Astrocyte (in vitro differentiated cells and primary cell): ENCODE results near the gene C10orf105. TPM values are rescaled to one million over a fixed set of nuclear protein-coding genes. Genes with fewer than 3 reads are reported as not detected.

ENCODE experiments used
- DNase-seq: peaks from one replicate; pipeline ENCODE4 v3.0.0-alpha.2; 2010; ENCODE audit warnings: low read depth
- FAIRE-seq: peaks from 2 replicates; lab custom pipeline; 2011; peaks lifted over from hg19 to GRCh38; lab: Jason Lieb, UNC
- H2AFZ ChIP-seq: 2 replicates; pipeline ENCODE4 v1.6.0; 2012; ENCODE audit warnings: low read depth, low read length, inconsistent platforms
- H3K27ac ChIP-seq: 2 replicates; pipeline ENCODE4 v1.5.1; 2011; ENCODE audit warnings: low read depth, low read length, inconsistent platforms
- H3K27me3 ChIP-seq: 2 replicates; pipeline ENCODE4 v1.6.0; 2011; ENCODE audit warnings: low read length, inconsistent platforms; ENCODE audit not compliant: insufficient read depth
- H3K36me3 ChIP-seq: 2 replicates; pipeline ENCODE4 v1.5.1; 2011; ENCODE audit warnings: low read length, inconsistent platforms; ENCODE audit not compliant: insufficient read depth
- H3K4me1 ChIP-seq: 2 replicates; pipeline ENCODE4 v1.5.1; 2011; ENCODE audit warnings: low read length, inconsistent platforms; ENCODE audit not compliant: insufficient read depth
- H3K4me2 ChIP-seq: 2 replicates; pipeline ENCODE4 v1.6.0; 2012; ENCODE audit warnings: low read length, inconsistent platforms
- H3K4me3 ChIP-seq: 2 replicates; pipeline ENCODE4 v1.5.1; 2011; ENCODE audit warnings: low read depth, mild to moderate bottlenecking, low read length, inconsistent platforms; ENCODE audit not compliant: insufficient read depth
- H3K79me2 ChIP-seq: 2 replicates; pipeline ENCODE4 v1.6.0; 2012; ENCODE audit warnings: mild to moderate bottlenecking, low read length, inconsistent platforms; ENCODE audit not compliant: insufficient read depth
- H3K9ac ChIP-seq: 2 replicates; pipeline ENCODE4 v1.6.0; 2012; ENCODE audit warnings: mild to moderate bottlenecking, low read length, inconsistent platforms
- H3K9me3 ChIP-seq: 2 replicates; pipeline ENCODE4 v1.5.1; 2012; ENCODE audit warnings: low read depth, mild to moderate bottlenecking, low read length, inconsistent platforms; ENCODE audit not compliant: insufficient read depth
- H4K20me1 ChIP-seq: 2 replicates; pipeline ENCODE4 v1.6.0; 2012; ENCODE audit warnings: low read length, inconsistent platforms; ENCODE audit not compliant: insufficient read depth
- H3K27ac Mint-ChIP-seq: one replicate; pipeline ENCODE4 v1.8.0; 2021; ENCODE audit warnings: mild to moderate bottlenecking, mixed read lengths; ENCODE audit not compliant: unreplicated experiment
- H3K27me3 Mint-ChIP-seq: one replicate; pipeline ENCODE4 v1.8.0; 2021; ENCODE audit warnings: low read depth, mixed read lengths; ENCODE audit not compliant: unreplicated experiment
- H3K36me3 Mint-ChIP-seq: one replicate; pipeline ENCODE4 v1.8.0; 2021; ENCODE audit warnings: low read depth, mixed read lengths; ENCODE audit not compliant: unreplicated experiment
- H3K4me1 Mint-ChIP-seq: one replicate; pipeline ENCODE4 v1.8.0; 2021; ENCODE audit warnings: low read depth, mixed read lengths; ENCODE audit not compliant: unreplicated experiment
- H3K4me3 Mint-ChIP-seq: one replicate; pipeline ENCODE4 v1.8.0; 2021; ENCODE audit warnings: mild to moderate bottlenecking, moderate library complexity, mixed read lengths; ENCODE audit not compliant: unreplicated experiment
- H3K9me3 Mint-ChIP-seq: one replicate; pipeline ENCODE4 v1.8.0; 2021; ENCODE audit warnings: mild to moderate bottlenecking, mixed read lengths; ENCODE audit not compliant: unreplicated experiment
- CTCF ChIP-seq: IDR thresholded peaks from 2 replicates; pipeline ENCODE4 v1.5.1; 2011; ENCODE audit warnings: low read depth, mild to moderate bottlenecking, inconsistent platforms, low read length, moderate library complexity; ENCODE audit not compliant: insufficient read depth
- EZH2 ChIP-seq: IDR thresholded peaks from 2 replicates; pipeline ENCODE4 v1.6.1; 2012; ENCODE audit warnings: mild to moderate bottlenecking, low read length, inconsistent platforms; ENCODE audit not compliant: insufficient read depth
- total RNA-seq: library from RNA; stranded (reverse); gene quantifications from 2 replicates; pipeline ENCODE4 v1.2.1, GENCODE V29; 2021

C10orf105 gene
- total RNA-seq, 1 donor from 2014 or later = not detected

- FAIRE-seq = no peak
- H3K4me1 Mint-ChIP-seq = no peaks in the 10 kb centered on the region
- Histone ChIP-seq H3K36me3 (no peaks in the 10 kb centered on the region), H3K4me1 (no peaks in the 10 kb centered on the region), H3K27me3 (peaks cover 6% of the 10 kb centered on the region), H2AFZ (no peak overlapping the region), H3K9me3 (no peaks in the 10 kb centered on the region), H4K20me1 (no peaks in the 10 kb centered on the region), H3K4me3 (no peak overlapping the region), H3K27ac (no peak overlapping the region), H3K79me2 (no peaks in the 10 kb centered on the region), H3K9ac (no peak overlapping the region), H3K4me2 (no peak overlapping the region)
- H3K9me3 Mint-ChIP-seq = peaks cover 2% of the 10 kb centered on the region
- peaks cover 61% of the 10 kb centered on the region for H3K27me3 Mint-ChIP-seq
- no peak overlapping the region for H3K4me3 Mint-ChIP-seq
- no peak for DNase-seq
- H3K27ac Mint-ChIP-seq = no peak overlapping the region
- H3K36me3 Mint-ChIP-seq = no peaks in the 10 kb centered on the region
- TF ChIP-seq EZH2 = no peak
- TF ChIP-seq CTCF = no peak
Observed at GRCh38 chr10:71675295-71675970, 44.1 kb downstream of the C10orf105 start.

- H3K27ac Mint-ChIP-seq = no peak overlapping the region
- H3K27me3 Mint-ChIP-seq = peaks cover 57% of the 10 kb centered on the region
- H3K36me3 Mint-ChIP-seq = no peaks in the 10 kb centered on the region
- no peaks in the 10 kb centered on the region for H3K9me3 ChIP-seq
- no peak for DNase-seq
- no peaks in the 10 kb centered on the region for H3K4me1 Mint-ChIP-seq
- no peak overlapping the region for H3K4me3 Mint-ChIP-seq
- no peaks in the 10 kb centered on the region for H3K79me2 ChIP-seq
- peaks cover 4% of the 10 kb centered on the region for H3K9me3 Mint-ChIP-seq
- no peaks in the 10 kb centered on the region for H4K20me1 ChIP-seq
- H3K9ac ChIP-seq = no peak overlapping the region
- no peaks in the 10 kb centered on the region for H3K4me1 ChIP-seq
- TF ChIP-seq CTCF (no peak), EZH2 (no peak)
- H3K27ac ChIP-seq = no peak overlapping the region
- peaks cover 6% of the 10 kb centered on the region for H3K27me3 ChIP-seq
- no peak overlapping the region for H3K4me3 ChIP-seq
- H2AFZ ChIP-seq = no peak overlapping the region
- H3K4me2 ChIP-seq = no peak overlapping the region
- no peak for FAIRE-seq
- H3K36me3 ChIP-seq = no peaks in the 10 kb centered on the region
Observed at GRCh38 chr10:71671994-71672946, 47.3 kb downstream of the C10orf105 start.
